ENCODE results near the gene IFI6.

The IFI6 gene

GRCh38 chr1:27621051-27621920 lies 50.7 kb downstream of the IFI6 start:
- TF ChIP-seq RAD21 (IDR thresholded peaks at IDR 0.05; ENCODE audit: low read depth) = no peak
- TF ChIP-seq FOXM1 (IDR thresholded peaks at IDR 0.05; ENCODE audit: borderline replicate concordance, low read depth) = no peak
- no peak for TF ChIP-seq TAF1 (IDR thresholded peaks at IDR 0.05; ENCODE audit: low read depth)
- TF ChIP-seq NFIC (IDR thresholded peaks at IDR 0.05) = no peak

GRCh38 chr1:27618341-27619082 lies 53.5 kb downstream of the IFI6 start:
- no peak for TF ChIP-seq TEAD4 (IDR thresholded peaks at IDR 0.05)
- no peak for TF ChIP-seq EGR1 (IDR thresholded peaks at IDR 0.05)
- TF ChIP-seq NFIC (IDR thresholded peaks at IDR 0.05) = no peak
- no peak for TF ChIP-seq RAD21 (IDR thresholded peaks at IDR 0.05; ENCODE audit: low read depth)

GRCh38 chr1:27617420-27617819 lies 54.6 kb downstream of the IFI6 start:
- TF ChIP-seq CREB1 (IDR thresholded peaks at IDR 0.05; ENCODE audit: low read depth) = no peak
- TF ChIP-seq RAD21 (IDR thresholded peaks at IDR 0.05; ENCODE audit: low read depth) = no peak
- no peak for TF ChIP-seq TCF12 (IDR thresholded peaks at IDR 0.05; ENCODE audit: low read depth)
- no peak for TF ChIP-seq TAF1 (IDR thresholded peaks at IDR 0.05; ENCODE audit: low read depth)
- no peak for TF ChIP-seq MAX (IDR thresholded peaks at IDR 0.05)

GRCh38 chr1:27616441-27616840 lies 55.6 kb downstream of the IFI6 start:
- TF ChIP-seq REST (IDR thresholded peaks at IDR 0.05; ENCODE audit: low read depth) (no peak), MAX (IDR thresholded peaks at IDR 0.05) (no peak), CREB1 (IDR thresholded peaks at IDR 0.05; ENCODE audit: low read depth) (no peak), EP300 (IDR thresholded peaks at IDR 0.05; ENCODE audit: borderline replicate concordance) (no peak), YY1 (IDR thresholded peaks at IDR 0.05; ENCODE audit: low read depth) (no peak)
